Astrocyte (in vitro differentiated cells and primary cell): ENCODE results near the gene WNT3A. TPM values are rescaled to one million over a fixed set of nuclear protein-coding genes. Genes with fewer than 3 reads are reported as not detected.

Source experiments
- DNase-seq: peaks from one replicate; pipeline ENCODE4 v3.0.0-alpha.2; 2010; ENCODE audit warnings: low read depth
- FAIRE-seq: peaks from 2 replicates; lab custom pipeline; 2011; peaks lifted over from hg19 to GRCh38; lab: Jason Lieb, UNC
- H2AFZ ChIP-seq: 2 replicates; pipeline ENCODE4 v1.6.0; 2012; ENCODE audit warnings: low read depth, low read length, inconsistent platforms
- H3K27ac ChIP-seq: 2 replicates; pipeline ENCODE4 v1.5.1; 2011; ENCODE audit warnings: low read depth, low read length, inconsistent platforms
- H3K27me3 ChIP-seq: 2 replicates; pipeline ENCODE4 v1.6.0; 2011; ENCODE audit warnings: low read length, inconsistent platforms; ENCODE audit not compliant: insufficient read depth
- H3K36me3 ChIP-seq: 2 replicates; pipeline ENCODE4 v1.5.1; 2011; ENCODE audit warnings: low read length, inconsistent platforms; ENCODE audit not compliant: insufficient read depth
- H3K4me1 ChIP-seq: 2 replicates; pipeline ENCODE4 v1.5.1; 2011; ENCODE audit warnings: low read length, inconsistent platforms; ENCODE audit not compliant: insufficient read depth
- H3K4me2 ChIP-seq: 2 replicates; pipeline ENCODE4 v1.6.0; 2012; ENCODE audit warnings: low read length, inconsistent platforms
- H3K4me3 ChIP-seq: 2 replicates; pipeline ENCODE4 v1.5.1; 2011; ENCODE audit warnings: low read depth, mild to moderate bottlenecking, low read length, inconsistent platforms; ENCODE audit not compliant: insufficient read depth
- H3K79me2 ChIP-seq: 2 replicates; pipeline ENCODE4 v1.6.0; 2012; ENCODE audit warnings: mild to moderate bottlenecking, low read length, inconsistent platforms; ENCODE audit not compliant: insufficient read depth
- H3K9ac ChIP-seq: 2 replicates; pipeline ENCODE4 v1.6.0; 2012; ENCODE audit warnings: mild to moderate bottlenecking, low read length, inconsistent platforms
- H3K9me3 ChIP-seq: 2 replicates; pipeline ENCODE4 v1.5.1; 2012; ENCODE audit warnings: low read depth, mild to moderate bottlenecking, low read length, inconsistent platforms; ENCODE audit not compliant: insufficient read depth
- H4K20me1 ChIP-seq: 2 replicates; pipeline ENCODE4 v1.6.0; 2012; ENCODE audit warnings: low read length, inconsistent platforms; ENCODE audit not compliant: insufficient read depth
- H3K27ac Mint-ChIP-seq: one replicate; pipeline ENCODE4 v1.8.0; 2021; ENCODE audit warnings: mild to moderate bottlenecking, mixed read lengths; ENCODE audit not compliant: unreplicated experiment
- H3K27me3 Mint-ChIP-seq: one replicate; pipeline ENCODE4 v1.8.0; 2021; ENCODE audit warnings: low read depth, mixed read lengths; ENCODE audit not compliant: unreplicated experiment
- H3K36me3 Mint-ChIP-seq: one replicate; pipeline ENCODE4 v1.8.0; 2021; ENCODE audit warnings: low read depth, mixed read lengths; ENCODE audit not compliant: unreplicated experiment
- H3K4me1 Mint-ChIP-seq: one replicate; pipeline ENCODE4 v1.8.0; 2021; ENCODE audit warnings: low read depth, mixed read lengths; ENCODE audit not compliant: unreplicated experiment
- H3K4me3 Mint-ChIP-seq: one replicate; pipeline ENCODE4 v1.8.0; 2021; ENCODE audit warnings: mild to moderate bottlenecking, moderate library complexity, mixed read lengths; ENCODE audit not compliant: unreplicated experiment
- H3K9me3 Mint-ChIP-seq: one replicate; pipeline ENCODE4 v1.8.0; 2021; ENCODE audit warnings: mild to moderate bottlenecking, mixed read lengths; ENCODE audit not compliant: unreplicated experiment
- EZH2 ChIP-seq: IDR thresholded peaks from 2 replicates; pipeline ENCODE4 v1.6.1; 2012; ENCODE audit warnings: mild to moderate bottlenecking, low read length, inconsistent platforms; ENCODE audit not compliant: insufficient read depth
- total RNA-seq: library from RNA; stranded (reverse); gene quantifications from 2 replicates; pipeline ENCODE4 v1.2.1, GENCODE V29; 2021
- TF ChIP-seq, protein P1 (sequence below): IDR thresholded peaks from 2 replicates; pipeline ENCODE4 v1.5.1; 2011; ENCODE audit warnings: low read depth, mild to moderate bottlenecking, inconsistent platforms, low read length, moderate library complexity; ENCODE audit not compliant: insufficient read depth

WNT3A gene
- total RNA-seq, 1 donor from 2014 or later = not detected

DNA sequence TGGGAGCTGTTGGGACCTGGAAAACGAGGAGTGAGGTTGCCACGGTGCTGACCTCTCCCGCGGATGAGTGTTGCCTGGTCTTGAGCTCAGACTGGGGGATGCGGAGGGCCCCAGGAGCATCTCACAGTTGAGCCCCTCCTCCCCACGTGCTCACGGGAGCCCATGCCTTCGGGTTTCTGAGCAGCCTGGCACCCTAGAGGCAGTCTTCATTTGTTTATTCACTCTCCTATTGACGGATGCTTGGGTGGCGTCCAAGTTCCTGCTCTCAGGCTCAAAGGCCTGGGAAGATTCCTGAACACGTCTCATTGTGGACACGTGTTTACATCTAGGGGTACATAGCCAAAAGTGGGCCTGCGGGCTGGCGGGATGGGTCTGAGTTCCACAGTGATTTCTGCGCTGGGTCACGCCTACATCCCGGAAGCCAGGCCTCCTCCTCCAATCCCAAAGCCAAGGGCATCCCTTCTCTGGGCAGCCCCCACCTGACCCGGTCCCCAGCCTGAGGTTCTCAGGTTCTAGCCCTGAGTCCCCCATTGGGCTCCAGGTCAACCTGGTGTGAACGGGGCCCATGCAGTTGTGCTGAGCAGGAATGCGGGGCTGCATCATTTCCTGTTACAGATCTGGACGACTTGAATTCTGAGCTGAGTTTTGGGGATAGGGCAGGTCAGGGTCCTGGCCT is 14.7 kb downstream of the WNT3A start:
- no peak overlapping the region for H3K4me2 ChIP-seq
- no peak overlapping the region for H2AFZ ChIP-seq
- no peaks in the 10 kb centered on the region for H3K79me2 ChIP-seq
- Mint-ChIP-seq H3K4me3 (no peak overlapping the region), H3K27me3 (peaks cover 58% of the 10 kb centered on the region), H3K36me3 (no peaks in the 10 kb centered on the region), H3K4me1 (no peaks in the 10 kb centered on the region), H3K9me3 (peaks cover 8% of the 10 kb centered on the region), H3K27ac (no peak overlapping the region)
- no peak overlapping the region for H3K27ac ChIP-seq
- no peak overlapping the region for H3K9ac ChIP-seq
- DNase-seq (no peak), FAIRE-seq (no peak)
- no peaks in the 10 kb centered on the region for H4K20me1 ChIP-seq
- H3K9me3 ChIP-seq = no peaks in the 10 kb centered on the region
- peaks cover 7% of the 10 kb centered on the region for H3K27me3 ChIP-seq
- no peak overlapping the region for H3K4me3 ChIP-seq
- H3K36me3 ChIP-seq = no peaks in the 10 kb centered on the region
- no peak for TF ChIP-seq EZH2
- TF ChIP-seq, protein P1, sequence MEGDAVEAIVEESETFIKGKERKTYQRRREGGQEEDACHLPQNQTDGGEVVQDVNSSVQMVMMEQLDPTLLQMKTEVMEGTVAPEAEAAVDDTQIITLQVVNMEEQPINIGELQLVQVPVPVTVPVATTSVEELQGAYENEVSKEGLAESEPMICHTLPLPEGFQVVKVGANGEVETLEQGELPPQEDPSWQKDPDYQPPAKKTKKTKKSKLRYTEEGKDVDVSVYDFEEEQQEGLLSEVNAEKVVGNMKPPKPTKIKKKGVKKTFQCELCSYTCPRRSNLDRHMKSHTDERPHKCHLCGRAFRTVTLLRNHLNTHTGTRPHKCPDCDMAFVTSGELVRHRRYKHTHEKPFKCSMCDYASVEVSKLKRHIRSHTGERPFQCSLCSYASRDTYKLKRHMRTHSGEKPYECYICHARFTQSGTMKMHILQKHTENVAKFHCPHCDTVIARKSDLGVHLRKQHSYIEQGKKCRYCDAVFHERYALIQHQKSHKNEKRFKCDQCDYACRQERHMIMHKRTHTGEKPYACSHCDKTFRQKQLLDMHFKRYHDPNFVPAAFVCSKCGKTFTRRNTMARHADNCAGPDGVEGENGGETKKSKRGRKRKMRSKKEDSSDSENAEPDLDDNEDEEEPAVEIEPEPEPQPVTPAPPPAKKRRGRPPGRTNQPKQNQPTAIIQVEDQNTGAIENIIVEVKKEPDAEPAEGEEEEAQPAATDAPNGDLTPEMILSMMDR = no peak
- H3K4me1 ChIP-seq = no peaks in the 10 kb centered on the region

DNA sequence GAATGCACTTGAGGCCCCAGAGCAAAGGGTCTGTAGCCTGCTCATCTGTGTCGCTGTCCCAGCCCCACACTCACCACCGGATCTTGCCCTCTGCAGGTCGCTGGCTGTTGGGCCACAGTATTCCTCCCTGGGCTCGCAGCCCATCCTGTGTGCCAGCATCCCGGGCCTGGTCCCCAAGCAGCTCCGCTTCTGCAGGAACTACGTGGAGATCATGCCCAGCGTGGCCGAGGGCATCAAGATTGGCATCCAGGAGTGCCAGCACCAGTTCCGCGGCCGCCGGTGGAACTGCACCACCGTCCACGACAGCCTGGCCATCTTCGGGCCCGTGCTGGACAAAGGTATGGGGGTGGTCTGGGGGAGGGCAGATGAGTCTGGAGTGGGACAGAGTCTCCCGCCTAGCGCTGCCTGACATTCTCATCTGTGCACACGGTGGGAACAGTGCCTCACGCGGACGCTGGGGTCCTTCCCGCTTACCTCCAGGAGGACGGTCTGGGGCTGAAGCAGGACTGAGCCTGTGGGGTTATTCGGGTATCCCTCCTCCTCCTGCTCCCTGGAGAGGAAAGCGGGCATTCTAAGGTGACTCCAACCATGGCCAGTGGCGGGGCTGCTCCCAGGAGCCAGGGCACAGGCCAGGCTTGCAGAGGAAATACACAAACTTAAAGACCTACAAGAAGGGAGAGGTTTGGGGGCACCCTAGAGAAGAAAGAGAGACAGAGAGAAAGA is 15.9 kb downstream of the WNT3A start:
- peaks cover 60% of the 10 kb centered on the region for H3K27me3 Mint-ChIP-seq

More for the DNA sequence above, 15.9 kb downstream of the WNT3A start:
- no peaks in the 10 kb centered on the region for H3K36me3 ChIP-seq
- no peak for FAIRE-seq
- Mint-ChIP-seq H3K4me1 (no peaks in the 10 kb centered on the region), H3K4me3 (no peak overlapping the region), H3K9me3 (peaks cover 9% of the 10 kb centered on the region), H3K27ac (no peak overlapping the region), H3K36me3 (no peaks in the 10 kb centered on the region)
- H3K27me3 ChIP-seq = peaks cover 7% of the 10 kb centered on the region
- H3K4me1 ChIP-seq = no peaks in the 10 kb centered on the region
- TF ChIP-seq, protein P1 = no peak
- no peak overlapping the region for H3K4me3 ChIP-seq
- H3K79me2 ChIP-seq = no peaks in the 10 kb centered on the region
- H4K20me1 ChIP-seq = no peaks in the 10 kb centered on the region
- no peak overlapping the region for H3K4me2 ChIP-seq
- no peak for DNase-seq
- no peak overlapping the region for H2AFZ ChIP-seq
- H3K9ac ChIP-seq = no peak overlapping the region
- H3K9me3 ChIP-seq = no peaks in the 10 kb centered on the region
- H3K27ac ChIP-seq = no peak overlapping the region
